Measurements from ENCODE around the gene AP3D1.
"Not testable (repeated sequence)": the region's sequence is repeated elsewhere in the genome, so short reads cannot be mapped to it uniquely, and the experiment has no call there.

AP3D1 gene

DNA sequence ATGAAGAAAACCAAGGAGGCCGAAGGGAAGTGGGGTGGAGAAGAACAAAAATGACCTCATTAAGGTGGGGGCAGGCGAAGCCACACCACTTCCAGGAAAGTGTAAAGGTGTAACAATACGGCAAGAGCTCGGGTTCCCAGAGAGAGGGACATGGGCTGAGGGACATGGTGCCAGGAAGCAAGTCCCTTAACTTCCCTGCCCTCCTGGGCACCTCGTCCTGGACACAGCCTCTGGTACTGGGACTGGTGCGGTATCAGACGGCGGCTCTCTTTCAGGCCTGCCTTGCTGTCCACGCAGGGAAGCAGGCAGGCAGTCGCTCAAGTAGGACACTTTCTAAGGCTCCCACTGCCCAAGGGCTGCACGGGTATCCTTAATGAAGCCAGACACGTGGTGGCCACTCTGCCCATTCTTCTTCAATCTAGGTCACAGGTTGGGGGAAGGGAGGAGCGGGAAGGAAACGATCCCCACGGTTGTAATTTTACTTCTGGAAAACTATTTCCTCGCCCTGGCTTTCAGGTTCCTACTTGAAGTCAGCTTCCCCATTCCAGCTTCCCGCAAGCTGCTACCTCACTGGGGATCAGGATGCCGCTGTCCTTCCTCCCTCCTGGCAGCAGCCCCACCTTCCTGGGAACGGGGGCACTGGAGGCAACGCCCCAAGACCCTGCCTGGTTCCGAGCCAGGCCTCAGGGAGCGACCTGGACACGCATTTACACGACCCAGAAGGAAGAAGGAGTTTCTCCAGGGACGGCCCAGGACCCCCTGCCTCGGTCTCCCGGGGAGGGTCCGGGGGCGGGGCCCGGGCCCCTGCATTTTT lies 1.2 kb downstream of the AP3D1 start:
- no peak for DNase-seq

DNA sequence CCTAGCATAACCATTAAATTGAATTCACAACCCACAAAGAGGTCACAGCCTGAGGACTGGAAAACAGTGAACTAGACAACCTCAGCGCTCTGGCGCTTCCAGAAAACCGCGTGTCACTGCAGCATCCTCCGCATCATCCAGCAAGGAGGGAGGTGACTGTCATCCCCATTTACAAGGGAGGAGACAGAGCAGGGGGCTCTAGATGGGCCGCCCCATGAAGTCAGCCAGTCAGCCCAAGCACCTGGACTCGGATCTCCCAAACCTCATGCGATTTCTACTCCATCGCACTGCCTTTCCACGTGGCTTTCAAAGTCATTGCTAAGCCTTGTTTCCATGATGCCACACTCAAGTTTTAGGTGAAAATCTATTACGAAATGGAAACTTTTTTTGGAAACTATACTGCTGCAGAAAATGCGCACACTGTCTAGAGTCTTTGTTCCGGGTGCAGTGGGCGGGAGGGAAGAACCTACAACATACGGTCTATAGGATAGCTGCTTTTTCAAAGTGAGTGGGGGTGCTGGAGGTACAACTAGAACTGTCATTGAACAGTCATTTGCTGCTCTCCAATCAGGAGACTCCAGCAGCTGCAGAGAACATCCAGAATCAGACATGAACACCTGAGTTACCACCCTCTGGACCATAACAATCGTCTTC lies 2.8 kb downstream of the AP3D1 start:
- DNase-seq: no peak

DNA sequence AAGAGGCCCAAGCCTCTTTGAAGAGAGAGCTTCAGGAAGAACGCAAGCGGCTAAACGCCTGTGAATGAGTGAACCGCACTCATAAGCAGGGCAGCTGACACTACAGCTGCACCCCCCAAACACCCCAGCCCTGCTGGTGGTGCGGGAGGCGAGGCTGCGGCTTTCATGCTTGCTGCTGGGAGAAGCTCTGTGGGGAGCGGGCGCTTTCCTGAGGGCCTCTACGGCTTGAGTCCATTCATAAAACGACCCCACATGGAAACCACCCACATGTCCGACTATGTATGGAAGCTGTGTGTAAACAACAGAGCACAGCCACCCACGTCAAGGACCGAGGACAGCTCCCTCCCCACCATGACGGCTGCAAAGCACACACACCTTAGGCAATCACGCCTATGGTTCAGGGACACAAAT lies 5.5 kb downstream of the AP3D1 start:
- no peak for DNase-seq

DNA sequence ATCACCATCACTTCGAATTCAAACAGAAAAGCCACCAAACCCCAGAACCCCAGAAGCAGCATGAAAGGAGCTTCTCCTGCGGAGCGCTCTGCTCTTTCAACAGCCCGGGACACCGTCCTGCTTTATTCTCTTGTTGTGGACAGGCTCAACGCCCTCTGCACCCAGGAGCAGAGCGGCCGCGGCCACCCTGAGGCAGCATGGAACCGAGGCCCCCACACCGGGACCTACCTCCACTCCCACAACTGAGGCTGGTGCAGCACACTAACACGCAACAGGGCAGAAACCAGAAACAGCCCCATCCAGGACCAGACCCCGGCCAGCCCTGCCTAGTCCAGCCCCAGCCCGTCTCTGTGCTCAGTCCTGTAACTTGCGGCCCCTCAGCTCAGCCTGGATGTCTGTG lies 7.2 kb downstream of the AP3D1 start:
- DNase-seq: no peak

DNA sequence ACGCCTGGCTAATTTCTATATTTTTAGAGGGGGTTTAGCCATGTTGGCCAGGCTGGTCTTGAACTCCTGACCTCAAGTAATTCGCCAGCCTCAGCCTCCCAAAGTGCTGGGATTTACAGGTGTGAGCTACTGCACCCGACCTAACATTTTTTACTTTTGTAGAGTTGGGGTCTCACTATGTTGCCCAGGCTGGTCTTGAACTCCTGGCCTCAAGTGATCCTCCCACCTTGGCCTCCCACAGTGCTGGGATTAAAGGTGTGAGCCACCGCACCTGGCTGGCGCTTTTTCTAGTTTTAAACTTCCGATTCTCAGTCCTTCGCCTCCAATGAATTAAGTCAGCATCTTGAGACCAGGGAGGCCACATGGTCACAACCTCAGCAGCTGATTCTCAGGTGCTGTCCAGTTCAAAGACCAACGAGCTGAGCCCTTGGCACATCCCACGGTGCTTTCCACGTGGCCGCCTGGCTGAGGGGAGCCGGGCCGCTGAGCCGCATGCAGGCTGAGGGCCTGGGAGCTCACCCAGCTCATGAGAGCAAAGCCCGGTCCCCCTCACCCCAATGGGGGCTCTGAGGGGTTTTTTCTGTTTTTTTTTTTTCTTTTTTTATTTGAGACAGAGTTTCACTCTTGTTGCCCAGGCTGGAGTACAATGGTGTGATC lies 9.1 kb downstream of the AP3D1 start:
- DNase-seq: no peak

DNA sequence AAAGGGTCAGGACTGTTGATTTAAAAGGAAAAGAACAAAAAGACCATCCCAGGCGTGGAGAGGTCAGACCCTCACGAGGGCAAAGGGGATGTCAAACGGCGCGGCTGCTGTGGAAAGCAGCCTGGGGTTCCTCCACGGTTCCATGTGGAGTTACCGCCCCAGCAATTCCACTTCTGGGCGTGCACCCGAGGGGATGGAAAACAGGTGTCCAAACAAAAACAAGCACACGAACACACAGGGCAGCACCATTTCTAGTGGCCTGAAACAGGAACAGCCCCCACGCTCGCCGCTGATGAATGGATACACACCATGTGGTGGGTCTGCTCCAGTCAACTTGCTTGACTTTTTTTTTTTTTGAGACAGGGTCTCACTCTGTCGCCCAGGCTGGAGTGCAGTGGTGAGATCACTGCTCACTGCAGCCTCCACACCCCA lies 11.2 kb downstream of the AP3D1 start:
- DNase-seq: no peak

DNA sequence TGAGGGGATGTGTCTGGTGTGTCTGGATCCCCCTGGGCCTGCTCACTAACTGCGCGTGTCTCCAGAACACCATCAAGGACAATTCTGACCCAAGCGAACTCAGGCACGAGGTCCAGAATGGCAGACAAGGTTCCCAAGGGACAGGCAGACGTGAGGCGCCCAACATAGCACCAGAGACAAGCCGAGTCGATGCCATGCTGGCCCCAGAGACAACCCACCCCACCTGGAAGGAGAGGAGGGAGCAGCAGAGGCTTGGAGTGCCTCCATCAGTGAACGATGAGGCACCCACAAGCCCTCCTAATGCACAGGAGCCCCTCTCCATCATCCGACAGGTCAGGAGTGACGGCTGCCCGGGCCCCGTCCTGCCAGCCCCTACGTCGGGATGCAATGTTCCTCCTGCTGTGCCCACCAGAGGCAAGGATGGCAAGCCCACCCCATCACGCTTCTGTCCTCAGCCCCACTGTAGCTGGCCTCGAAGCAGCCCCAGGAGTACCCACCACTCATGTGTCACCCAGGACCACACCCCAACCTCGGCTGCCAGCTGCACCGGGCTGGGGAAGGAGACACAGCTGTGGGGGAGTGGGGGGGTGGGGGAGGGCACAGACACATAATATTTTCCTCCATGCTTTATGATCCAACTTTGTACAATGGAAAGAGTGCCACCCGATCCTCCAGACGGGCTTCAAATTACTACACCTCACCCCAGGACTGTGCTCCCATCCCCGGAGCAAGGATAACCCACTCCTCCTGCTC lies 11.8 kb downstream of the AP3D1 start:
- no peak for DNase-seq

DNA sequence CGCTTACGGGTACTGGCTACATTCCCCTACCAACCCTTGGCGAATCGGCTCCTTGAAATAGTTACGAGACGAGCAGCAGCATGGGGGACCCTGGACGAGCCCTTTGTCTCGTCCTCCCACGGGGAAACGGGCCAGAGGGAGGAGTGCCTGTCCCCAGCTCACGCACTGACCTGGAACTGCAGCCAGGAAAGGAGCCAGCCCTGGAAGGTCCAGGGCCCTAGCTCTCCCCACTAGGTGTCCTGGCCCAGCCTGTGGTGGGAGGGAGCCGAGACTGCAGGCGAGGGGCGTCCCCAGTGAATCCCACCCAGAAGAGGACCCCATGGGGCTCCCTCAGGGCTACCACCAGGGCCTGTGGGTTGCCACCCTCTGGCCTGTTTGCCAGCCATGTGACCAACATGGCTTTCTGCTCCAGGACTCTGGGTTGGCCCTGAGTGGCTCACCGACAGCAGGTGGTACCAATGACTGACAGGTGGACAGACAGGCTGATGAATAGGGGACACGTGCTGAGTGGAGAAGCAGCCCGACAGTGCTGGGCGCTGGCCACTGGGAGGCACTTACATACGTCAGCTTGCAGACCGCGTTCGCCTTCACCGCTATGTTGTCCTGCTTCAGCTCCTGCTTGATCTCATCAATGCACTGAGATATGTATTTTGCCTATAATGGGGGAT lies 13.2 kb downstream of the AP3D1 start:
- peak; percentile 20 for DNase-seq

DNA sequence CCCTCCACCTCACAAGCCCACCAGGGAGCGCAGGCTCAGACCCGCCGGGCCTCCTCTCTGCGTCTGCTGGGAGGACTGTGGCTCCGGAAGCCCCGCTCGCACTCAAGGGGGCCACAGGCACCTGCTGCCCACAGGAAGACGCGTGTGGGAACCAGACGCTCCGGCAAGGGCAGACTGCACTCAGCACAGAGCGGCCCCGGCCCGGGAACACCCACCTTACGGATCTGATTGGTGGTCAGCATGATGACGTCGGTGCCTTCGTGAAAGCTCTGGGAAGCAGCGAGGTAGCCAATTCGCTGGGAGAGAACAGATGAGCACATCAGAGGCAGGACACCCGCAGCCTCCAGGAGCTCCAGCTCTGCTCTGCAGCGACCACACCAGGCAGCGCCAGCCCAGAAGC lies 14.6 kb downstream of the AP3D1 start:
- no peak for DNase-seq

DNA sequence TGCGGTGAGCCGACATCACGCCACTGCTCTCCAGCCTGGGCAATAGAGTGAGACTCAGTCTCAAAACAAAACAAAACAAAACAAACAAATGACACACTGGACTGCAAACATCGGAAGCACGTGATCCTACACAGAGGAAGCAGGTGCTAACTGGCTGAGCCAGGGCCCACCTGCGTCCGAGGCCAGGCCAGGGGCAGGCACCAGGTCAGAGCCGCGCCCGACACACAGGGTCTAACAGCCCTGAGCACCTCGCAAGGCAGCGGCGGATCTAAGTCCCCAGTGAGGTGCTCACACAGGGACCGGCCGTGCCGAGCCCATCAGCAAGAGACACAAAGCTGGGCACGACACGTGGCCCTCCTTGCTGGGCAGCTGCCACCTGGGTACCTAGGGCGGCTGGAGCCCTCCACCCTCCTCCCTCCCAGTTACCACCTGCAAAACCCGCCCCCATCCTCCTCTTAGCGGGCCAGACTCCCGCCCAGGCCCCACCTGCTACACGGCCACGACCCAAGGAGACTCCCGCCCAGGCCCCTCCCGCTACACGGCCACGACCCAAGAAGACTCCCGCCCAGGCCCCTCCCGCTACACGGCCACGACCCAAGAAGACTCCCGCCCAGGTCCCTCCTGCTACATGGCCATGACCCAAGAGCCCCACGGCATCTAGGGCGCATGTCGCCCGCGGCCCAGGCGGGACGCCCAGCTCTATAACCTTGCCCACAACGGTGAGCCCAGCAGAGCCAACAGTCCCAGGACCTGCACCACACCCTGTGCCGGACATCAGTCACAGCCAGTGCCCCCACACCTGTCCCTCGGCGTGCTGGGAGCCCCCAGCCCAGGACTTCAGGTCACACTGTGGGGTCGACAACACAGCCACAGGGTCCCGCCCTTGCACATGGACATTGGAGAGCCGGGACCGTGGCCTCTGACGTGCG lies 15.6 kb downstream of the AP3D1 start:
- no peak for DNase-seq

DNA sequence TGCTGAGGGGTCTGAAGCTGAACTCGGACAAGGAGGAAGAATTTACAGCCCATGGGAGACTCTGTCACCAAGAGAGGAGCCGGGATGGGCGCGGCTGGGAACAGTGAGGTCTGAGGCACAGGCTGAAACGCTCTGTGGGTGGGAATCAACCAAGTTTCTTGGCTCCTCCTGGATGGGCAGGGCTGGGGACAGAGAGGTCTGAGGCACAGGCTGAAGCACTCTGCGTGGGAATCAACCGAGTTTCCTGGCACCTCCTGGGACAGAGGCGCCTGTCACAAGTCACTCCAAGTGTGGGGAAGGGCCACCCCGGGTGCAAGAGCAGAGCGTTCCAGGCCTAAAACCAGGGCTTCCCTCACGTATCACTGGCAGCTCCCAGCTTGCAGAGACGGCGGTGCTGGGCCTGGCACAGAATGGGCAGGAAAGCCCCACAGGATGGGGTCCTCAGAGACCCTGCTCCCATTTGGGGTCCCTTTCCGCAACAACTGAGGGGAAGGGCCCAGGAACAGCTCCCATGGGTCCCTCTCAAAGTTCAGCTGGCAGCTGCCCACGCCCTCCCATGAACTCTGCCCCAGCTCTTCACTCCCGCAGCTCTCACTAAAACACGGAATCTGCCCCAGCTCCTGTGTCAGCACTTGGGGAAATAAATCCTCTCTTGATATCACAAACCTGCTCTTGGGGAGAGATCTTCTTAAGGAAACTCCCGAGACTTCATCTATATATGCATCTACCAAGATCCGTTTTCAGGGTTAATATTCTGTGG lies 18.5 kb downstream of the AP3D1 start:
- no peak for DNase-seq

DNA sequence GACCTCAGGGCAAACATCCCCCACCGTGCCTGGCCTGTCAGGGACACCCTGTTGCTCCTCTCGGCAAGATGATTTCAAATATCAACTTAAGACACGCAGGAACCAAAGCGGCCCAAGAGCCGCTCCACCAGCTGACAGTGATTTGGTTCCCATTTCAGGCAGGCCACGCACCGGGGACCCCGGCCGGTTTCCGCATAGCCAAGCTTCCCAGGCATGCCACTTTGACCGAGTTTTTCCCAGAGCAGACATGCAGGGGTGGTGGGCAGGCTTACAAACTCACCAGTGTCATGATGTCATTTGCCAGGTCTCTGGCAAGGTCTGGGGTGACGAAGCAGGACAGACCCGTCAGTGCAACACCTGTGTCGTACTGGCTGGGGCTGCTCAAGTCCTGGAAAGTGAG lies 19.2 kb downstream of the AP3D1 start:
- no peak for DNase-seq

DNA sequence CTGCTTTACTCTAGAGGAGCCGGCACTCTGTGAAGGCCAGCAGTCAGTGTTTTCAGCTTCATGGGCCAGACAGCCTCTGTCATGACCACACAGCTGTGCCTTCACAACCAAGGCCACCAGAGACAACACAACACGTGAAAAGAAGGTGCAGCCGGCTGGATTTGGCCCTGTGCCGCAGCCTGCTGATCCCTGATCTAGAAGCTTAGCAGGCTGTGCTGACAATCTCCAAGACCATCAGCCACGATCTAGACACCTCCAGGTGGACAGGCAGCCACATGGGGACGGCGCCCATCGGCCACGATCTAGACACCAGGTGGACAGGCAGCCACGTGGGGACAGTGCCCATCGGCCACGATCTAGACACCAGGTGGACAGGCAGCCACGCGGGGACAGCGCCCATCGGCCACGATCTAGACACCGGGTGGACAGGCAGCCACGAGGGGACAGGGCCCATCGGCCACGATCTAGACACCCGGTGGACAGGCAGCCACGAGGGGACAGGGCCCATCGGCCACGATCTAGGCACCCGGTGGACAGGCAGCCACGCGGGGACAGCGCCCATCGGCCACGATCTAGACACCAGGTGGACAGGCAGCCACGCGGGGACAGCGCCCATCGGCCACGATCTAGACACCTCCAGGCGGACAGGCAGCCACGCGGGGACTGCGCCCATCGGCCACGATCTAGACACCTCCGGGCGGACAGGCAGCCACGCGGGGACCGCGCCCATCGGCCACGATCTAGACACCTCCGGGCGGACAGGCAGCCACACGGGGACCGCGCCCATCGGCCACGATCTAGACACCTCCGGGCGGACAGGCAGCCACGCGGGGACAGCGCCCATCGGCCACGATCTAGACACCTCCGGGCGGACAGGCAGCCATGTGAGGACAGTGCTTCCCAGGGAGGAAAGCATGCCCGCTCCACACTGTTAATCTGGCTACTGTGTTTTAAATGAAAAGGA lies 20.1 kb downstream of the AP3D1 start:
- DNase-seq: not testable (repeated sequence)

DNA sequence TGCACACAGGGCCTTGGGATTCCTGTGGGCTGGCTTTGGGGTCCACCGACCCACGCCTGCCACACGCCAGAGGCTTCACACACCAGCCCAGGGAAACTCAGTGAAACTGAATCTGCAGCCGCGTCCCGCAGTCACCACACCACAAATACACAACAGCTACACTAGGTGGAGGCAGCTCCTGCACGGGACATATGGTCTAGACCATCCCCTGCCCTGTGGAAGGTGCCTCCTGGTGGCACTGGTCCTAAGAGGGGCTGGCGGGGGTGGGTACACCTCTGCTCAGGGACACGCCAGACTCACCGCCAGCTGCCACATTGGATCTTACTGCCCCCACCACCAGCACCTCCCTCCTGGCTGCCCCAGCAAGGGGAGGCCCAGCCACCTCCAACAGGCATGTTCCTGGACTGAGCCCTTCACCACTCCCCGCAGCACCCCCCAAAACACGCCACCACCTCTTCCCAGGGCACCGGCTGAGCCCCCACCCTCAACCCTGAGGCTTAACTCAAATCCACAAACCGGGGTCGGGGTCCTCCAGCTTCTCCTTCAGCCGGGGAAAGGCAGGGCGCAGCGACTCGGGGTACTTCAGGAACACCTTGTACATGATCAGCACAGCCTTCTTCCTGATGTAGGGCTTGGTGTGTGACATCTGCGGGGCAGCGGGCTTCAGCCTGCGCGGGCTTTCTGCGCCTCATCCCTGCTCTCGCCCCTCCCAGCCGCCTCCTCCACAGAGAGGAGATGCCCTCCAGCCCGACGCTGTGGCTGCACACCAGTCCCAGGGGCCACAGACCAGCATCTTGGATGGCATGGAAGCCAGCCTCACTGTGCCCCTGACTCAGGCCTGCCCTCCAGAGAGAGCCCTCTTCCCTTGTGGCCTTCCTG lies 21.2 kb downstream of the AP3D1 start:
- no peak for DNase-seq

DNA sequence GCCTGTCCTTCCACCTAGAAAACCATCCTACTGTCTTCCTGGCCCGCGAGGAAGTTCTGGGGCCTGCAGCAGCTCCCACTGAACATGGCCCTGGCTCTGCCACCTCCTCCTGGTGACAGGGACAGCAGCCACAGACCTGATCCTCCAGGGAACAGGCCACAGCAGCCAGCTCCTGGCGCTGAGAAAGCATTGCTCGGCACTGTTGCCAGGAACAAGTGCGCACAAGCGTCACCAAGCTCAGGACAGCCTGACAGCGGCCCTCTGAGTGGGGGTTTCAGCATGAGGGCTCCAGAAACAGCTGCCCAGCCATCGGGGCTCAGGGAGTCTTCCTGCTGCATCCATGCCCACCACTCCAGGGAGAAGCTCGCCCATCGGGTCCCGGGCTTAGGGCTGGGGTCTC lies 21.9 kb downstream of the AP3D1 start:
- no peak for DNase-seq

DNA sequence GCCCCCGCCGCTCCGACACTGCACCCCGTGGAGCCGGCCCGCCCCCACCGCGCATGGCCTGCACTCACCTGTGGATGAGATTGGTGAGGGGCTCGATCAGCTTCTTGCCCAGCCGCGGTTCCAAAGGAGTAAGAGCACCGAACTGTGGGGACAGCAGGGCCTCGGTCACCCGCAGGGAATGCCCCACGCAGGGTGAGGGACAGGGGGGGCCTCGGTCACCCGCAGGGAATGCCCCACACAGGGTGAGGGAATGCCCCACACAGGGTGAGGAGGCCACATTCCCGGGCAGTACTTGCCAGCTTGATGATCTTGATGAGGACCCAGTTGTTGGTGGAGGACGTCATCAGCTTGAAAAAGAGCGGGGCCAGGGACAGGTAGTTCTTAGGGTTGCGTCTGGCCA lies 22.3 kb downstream of the AP3D1 start:
- no peak for DNase-seq

DNA sequence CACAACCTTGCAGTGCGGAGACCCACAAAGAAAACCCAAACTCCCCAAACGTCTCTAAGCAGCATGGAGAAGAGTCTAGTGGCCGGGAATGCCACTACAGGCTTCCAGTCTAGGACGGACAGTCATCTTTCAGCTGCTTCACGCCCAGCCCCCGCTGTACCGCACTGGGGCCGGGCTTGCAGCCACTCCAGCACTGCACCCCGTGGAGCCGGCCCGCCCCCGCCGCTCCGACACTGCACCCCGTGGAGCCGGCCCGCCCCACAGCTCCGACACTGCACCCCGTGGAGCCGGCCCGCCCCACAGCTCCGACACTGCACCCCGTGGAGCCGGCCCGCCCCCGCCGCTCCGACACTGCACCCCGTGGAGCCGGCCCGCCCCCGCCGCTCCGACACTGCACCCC lies 23.1 kb downstream of the AP3D1 start:
- DNase-seq: not testable (repeated sequence)

DNA sequence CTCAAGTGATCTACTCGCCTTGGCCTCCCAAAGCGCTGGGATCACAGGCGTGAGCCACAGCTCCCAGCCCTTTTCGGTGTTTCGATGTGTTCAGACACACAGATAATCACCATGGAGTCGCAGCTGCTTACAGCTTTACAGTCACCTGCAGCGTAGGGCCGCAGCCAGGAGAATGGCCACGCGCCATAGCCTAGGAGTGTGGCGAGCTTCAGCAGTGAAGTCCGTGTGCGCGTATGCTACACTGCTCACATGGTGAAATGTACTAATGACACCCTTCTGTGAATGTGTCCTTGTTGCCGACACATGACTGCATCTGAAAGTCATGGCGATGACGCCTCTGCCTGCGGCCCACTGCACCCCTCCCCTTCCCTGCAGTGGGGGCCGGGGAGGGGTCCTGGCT lies 23.6 kb downstream of the AP3D1 start:
- no peak for DNase-seq

All from midbrain (tissue), 1 donor.